DMS53 treated with DMSO at 0.1 percent for 48 hours (cell line): ENCODE data around the gene ATP2B2.

Experiments used
- DNase-seq: peaks from one replicate; lab custom pipeline; 2025; ENCODE audit not compliant: unreplicated experiment; lab: John Stamatoyannopoulos, UW

Gene ATP2B2

GRCh38 chr3:10434144-10434937 lies 71.0 kb downstream of the ATP2B2 start:
- DNase-seq, result no peak

- no peak for DNase-seq
Measured at GRCh38 chr3:10432931-10433330, 72.5 kb downstream of the ATP2B2 start.

- DNase-seq, result no peak
Measured at GRCh38 chr3:10432156-10432845, 73.1 kb downstream of the ATP2B2 start.

- DNase-seq, result no peak
Measured at GRCh38 chr3:10430805-10431204, 74.6 kb downstream of the ATP2B2 start.

GRCh38 chr3:10428406-10429091 lies 76.8 kb downstream of the ATP2B2 start:
- DNase-seq, result no peak

- DNase-seq, result no peak
Measured at GRCh38 chr3:10426346-10427220, 78.8 kb downstream of the ATP2B2 start.

GRCh38 chr3:10423171-10423882 lies 82.1 kb downstream of the ATP2B2 start:
- no peak for DNase-seq

- no peak for DNase-seq
Measured at GRCh38 chr3:10421996-10422395, 83.4 kb downstream of the ATP2B2 start.

- no peak for DNase-seq
Measured at GRCh38 chr3:10420745-10421475, 84.5 kb downstream of the ATP2B2 start.

- DNase-seq, result no peak
Measured at GRCh38 chr3:10419637-10420232, 85.7 kb downstream of the ATP2B2 start.

- no peak for DNase-seq
Measured at GRCh38 chr3:10417847-10418246, 87.5 kb downstream of the ATP2B2 start.

GRCh38 chr3:10416730-10417300 lies 88.6 kb downstream of the ATP2B2 start:
- DNase-seq, result no peak

GRCh38 chr3:10413041-10413440 lies 92.3 kb downstream of the ATP2B2 start:
- DNase-seq, result no peak

GRCh38 chr3:10411598-10412332 lies 93.6 kb downstream of the ATP2B2 start:
- DNase-seq, result no peak

GRCh38 chr3:10410383-10411002 lies 94.9 kb downstream of the ATP2B2 start:
- no peak for DNase-seq

GRCh38 chr3:10408680-10409079 lies 96.7 kb downstream of the ATP2B2 start:
- DNase-seq, result no peak

- no peak for DNase-seq
Measured at GRCh38 chr3:10407361-10407760, 98.0 kb downstream of the ATP2B2 start.

GRCh38 chr3:10406414-10406813 lies 99.0 kb downstream of the ATP2B2 start:
- DNase-seq, result no peak
